Panc1 (cell line): Measurements from ENCODE around the gene WAS.

Experiments used
- POLR2AphosphoS5 ChIP-seq: IDR thresholded peaks from 2 replicates; pipeline ENCODE4 v1.6.1; 2012; ENCODE audit warnings: mild to moderate bottlenecking, low read depth, low read length, moderate library complexity
- TCF7L2 ChIP-seq: IDR thresholded peaks from 2 replicates; pipeline ENCODE4 v1.6.1; 2011; ENCODE audit warnings: mild to moderate bottlenecking, low read depth, low read length, inconsistent platforms
- TF ChIP-seq, protein P1 (sequence below): fragments of 450-650 bp; IDR thresholded peaks from 2 replicates; pipeline ENCODE4 v1.5.1; 2017; ENCODE audit warnings: mild to moderate bottlenecking
- TF ChIP-seq, protein P2 (sequence below), 2 experiments: IDR thresholded peaks; 2 replicates each; pipeline ENCODE4 v1.6.1; 2011 to 2012; ENCODE audit warnings: low read depth in 2 of 2, control low read depth in 1 of 2, low read length in 1 of 2, mild to moderate bottlenecking in 1 of 2, moderate library complexity in 1 of 2; ENCODE audit not compliant: insufficient read depth in 1 of 2

DNA sequence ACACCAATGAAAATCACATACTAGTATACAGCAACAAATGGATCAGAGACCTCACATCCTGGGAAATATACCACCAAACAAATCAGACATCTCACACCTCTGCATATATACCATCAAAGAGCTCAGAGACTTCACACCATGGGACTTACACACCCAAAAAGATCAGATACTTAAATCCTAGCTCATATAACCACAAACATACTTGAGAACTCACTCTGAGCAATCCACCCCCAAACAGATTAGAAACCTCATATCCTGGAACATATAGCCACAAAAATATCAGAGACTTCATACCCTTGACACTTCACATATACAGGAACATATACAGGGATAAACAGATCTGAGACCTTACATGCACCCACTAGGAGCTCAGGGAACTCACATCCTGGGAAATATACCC lies 45.1 kb downstream of the WAS start:
- TF ChIP-seq, protein P1, sequence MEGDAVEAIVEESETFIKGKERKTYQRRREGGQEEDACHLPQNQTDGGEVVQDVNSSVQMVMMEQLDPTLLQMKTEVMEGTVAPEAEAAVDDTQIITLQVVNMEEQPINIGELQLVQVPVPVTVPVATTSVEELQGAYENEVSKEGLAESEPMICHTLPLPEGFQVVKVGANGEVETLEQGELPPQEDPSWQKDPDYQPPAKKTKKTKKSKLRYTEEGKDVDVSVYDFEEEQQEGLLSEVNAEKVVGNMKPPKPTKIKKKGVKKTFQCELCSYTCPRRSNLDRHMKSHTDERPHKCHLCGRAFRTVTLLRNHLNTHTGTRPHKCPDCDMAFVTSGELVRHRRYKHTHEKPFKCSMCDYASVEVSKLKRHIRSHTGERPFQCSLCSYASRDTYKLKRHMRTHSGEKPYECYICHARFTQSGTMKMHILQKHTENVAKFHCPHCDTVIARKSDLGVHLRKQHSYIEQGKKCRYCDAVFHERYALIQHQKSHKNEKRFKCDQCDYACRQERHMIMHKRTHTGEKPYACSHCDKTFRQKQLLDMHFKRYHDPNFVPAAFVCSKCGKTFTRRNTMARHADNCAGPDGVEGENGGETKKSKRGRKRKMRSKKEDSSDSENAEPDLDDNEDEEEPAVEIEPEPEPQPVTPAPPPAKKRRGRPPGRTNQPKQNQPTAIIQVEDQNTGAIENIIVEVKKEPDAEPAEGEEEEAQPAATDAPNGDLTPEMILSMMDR: no peak
- TF ChIP-seq, protein P2, sequence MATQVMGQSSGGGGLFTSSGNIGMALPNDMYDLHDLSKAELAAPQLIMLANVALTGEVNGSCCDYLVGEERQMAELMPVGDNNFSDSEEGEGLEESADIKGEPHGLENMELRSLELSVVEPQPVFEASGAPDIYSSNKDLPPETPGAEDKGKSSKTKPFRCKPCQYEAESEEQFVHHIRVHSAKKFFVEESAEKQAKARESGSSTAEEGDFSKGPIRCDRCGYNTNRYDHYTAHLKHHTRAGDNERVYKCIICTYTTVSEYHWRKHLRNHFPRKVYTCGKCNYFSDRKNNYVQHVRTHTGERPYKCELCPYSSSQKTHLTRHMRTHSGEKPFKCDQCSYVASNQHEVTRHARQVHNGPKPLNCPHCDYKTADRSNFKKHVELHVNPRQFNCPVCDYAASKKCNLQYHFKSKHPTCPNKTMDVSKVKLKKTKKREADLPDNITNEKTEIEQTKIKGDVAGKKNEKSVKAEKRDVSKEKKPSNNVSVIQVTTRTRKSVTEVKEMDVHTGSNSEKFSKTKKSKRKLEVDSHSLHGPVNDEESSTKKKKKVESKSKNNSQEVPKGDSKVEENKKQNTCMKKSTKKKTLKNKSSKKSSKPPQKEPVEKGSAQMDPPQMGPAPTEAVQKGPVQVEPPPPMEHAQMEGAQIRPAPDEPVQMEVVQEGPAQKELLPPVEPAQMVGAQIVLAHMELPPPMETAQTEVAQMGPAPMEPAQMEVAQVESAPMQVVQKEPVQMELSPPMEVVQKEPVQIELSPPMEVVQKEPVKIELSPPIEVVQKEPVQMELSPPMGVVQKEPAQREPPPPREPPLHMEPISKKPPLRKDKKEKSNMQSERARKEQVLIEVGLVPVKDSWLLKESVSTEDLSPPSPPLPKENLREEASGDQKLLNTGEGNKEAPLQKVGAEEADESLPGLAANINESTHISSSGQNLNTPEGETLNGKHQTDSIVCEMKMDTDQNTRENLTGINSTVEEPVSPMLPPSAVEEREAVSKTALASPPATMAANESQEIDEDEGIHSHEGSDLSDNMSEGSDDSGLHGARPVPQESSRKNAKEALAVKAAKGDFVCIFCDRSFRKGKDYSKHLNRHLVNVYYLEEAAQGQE (IDR thresholded peaks at IDR 0.05; ENCODE audit: insufficient read depth in 1 of 2, low read depth in 2 of 2, low read length in 1 of 2): no peak
- TF ChIP-seq POLR2AphosphoS5 (no peak), TCF7L2 (no peak)
